Caco-2 (cell line): Measurements from ENCODE around the gene FIGNL1. TPM values are rescaled to one million over a fixed set of nuclear protein-coding genes. Genes with fewer than 3 reads are reported as not detected.

Experiments used
- BruUV-seq: library from RNA; stranded (reverse); fragments of 400-500 nt; replicated peaks from 2 replicates; lab custom pipeline; 2021; lab: Mats Ljungman, UMichigan
- CTCF ChIA-PET: fragments of 300-600 bp; sonication (Branson Sonifier 250); formaldehyde crosslinking; loops from one replicate; lab custom pipeline; 2022; ENCODE audit warnings: antibody characterized with exemption; lab: Charles Lee
- POLR2A ChIA-PET: fragments of 300-600 bp; sonication (Branson Sonifier 250); formaldehyde crosslinking; loops from one replicate; lab custom pipeline; 2022; ENCODE audit warnings: antibody characterized with exemption; lab: Charles Lee
- DNase-seq, 2 experiments: peaks; one replicate each; pipeline versions ENCODE4 v3.0.0 to v3.0.0-alpha.2; 2020 to 2022
- H3K27me3 ChIP-seq: replicated peaks from 2 replicates; pipeline ENCODE4 v1.6.0; 2011; ENCODE audit warnings: low read length; ENCODE audit not compliant: control insufficient read depth, insufficient read depth
- H3K36me3 ChIP-seq: 2 replicates; pipeline ENCODE4 v1.5.1; 2011; ENCODE audit warnings: low read length; ENCODE audit not compliant: control insufficient read depth, insufficient read depth
- H3K4me1 ChIP-seq: fragments of 250-450 bp; sonication (Bioruptor Pico); 2 replicates; pipeline ENCODE4 v1.5.1; 2020; ENCODE audit warnings: mild to moderate bottlenecking
- H3K4me3 ChIP-seq: 2 replicates; pipeline ENCODE4 v1.5.1; 2011; ENCODE audit warnings: low read depth, mild to moderate bottlenecking, control low read depth, low read length
- H3K9me3 ChIP-seq: fragments of 250-450 bp; sonication (Bioruptor Pico); 2 replicates; pipeline ENCODE4 v1.5.1; 2020; ENCODE audit warnings: mild to moderate bottlenecking, moderate library complexity
- H3K27ac Mint-ChIP-seq: one replicate; pipeline ENCODE4 v1.8.0; 2022; ENCODE audit warnings: mixed read lengths; ENCODE audit not compliant: unreplicated experiment
- H3K27me3 Mint-ChIP-seq: one replicate; pipeline ENCODE4 v1.8.0; 2022; ENCODE audit warnings: mixed read lengths; ENCODE audit not compliant: insufficient read depth, unreplicated experiment
- H3K36me3 Mint-ChIP-seq: one replicate; pipeline ENCODE4 v1.8.0; 2022; ENCODE audit warnings: mild to moderate bottlenecking, mixed read lengths; ENCODE audit not compliant: insufficient read depth, unreplicated experiment
- H3K4me1 Mint-ChIP-seq: one replicate; pipeline ENCODE4 v1.8.0; 2022; ENCODE audit warnings: low read depth, mixed read lengths; ENCODE audit not compliant: unreplicated experiment
- H3K4me3 Mint-ChIP-seq: one replicate; pipeline ENCODE4 v1.8.0; 2022; ENCODE audit warnings: mild to moderate bottlenecking, moderate library complexity, mixed read lengths; ENCODE audit not compliant: unreplicated experiment
- H3K9me3 Mint-ChIP-seq: one replicate; pipeline ENCODE4 v1.8.0; 2022; ENCODE audit warnings: mixed read lengths; ENCODE audit not compliant: unreplicated experiment
- intact Hi-C: fragments of 100-400 bp; cut with micrococcal nuclease; formaldehyde crosslinking; loops from one replicate; pipeline ENCODE4 v1.10.0; 2022; ENCODE audit not compliant: unreplicated experiment
- total RNA-seq: library from RNA; stranded (reverse); gene quantifications from 2 replicates; pipeline ENCODE4 v1.2.3, GENCODE V29; 2022
- TF ChIP-seq, protein P1 (sequence below), 2 experiments: fragments of 200-600 bp in 1 of 2; IDR thresholded peaks; 1 replicate in 1 of 2; 2 replicates in 1 of 2; pipeline versions ENCODE4 v1.5.1 to v1.8.0; 2011 to 2022; ENCODE audit warnings: antibody characterized with exemption in 1 of 2, control low read depth in 1 of 2, inconsistent platforms in 1 of 2, low read depth in 1 of 2, low read length in 1 of 2, mild to moderate bottlenecking in 1 of 2, moderate library complexity in 1 of 2; ENCODE audit not compliant: insufficient read depth in 1 of 2, severe bottlenecking in 1 of 2, unreplicated experiment in 1 of 2

Gene FIGNL1
- total RNA-seq, 1 experiment from 2014 or later, result 47.2 TPM

DNA sequence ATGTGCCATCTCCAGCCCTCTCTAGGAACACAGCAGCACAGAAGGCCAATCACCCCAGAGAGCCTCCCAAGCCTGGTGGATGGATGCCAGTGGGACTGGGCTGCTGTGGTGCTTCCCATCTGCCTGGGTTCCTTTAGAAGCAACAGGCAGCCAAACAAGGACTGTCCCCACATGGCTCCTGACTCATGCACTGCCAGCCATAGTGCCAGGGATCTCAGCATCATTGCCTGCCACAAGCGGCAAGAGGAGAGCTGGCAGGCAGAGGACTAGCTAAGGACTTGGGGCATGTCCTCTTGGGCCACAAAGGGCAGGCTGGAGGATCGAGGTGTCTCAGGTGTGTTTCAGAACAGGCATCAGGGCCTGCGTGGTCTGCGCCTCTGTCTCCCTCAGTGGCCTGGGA, 23.4 kb upstream of the FIGNL1 start:
- Mint-ChIP-seq H3K9me3 (no peaks in the 10 kb centered on the region), H3K4me1 (peaks cover 24% of the 10 kb centered on the region), H3K4me3 (no peak overlapping the region), H3K27me3 (no peaks in the 10 kb centered on the region), H3K36me3 (peaks cover 15% of the 10 kb centered on the region), H3K27ac (no peak overlapping the region)
- Histone ChIP-seq H3K27me3 (no peaks in the 10 kb centered on the region), H3K9me3 (no peaks in the 10 kb centered on the region), H3K36me3 (no peaks in the 10 kb centered on the region; the same call in 1 of the 2 replicates), H3K4me1 (peaks cover 19% of the 10 kb centered on the region), H3K4me3 (no peak overlapping the region)
- ChIA-PET CTCF (no interaction called here), POLR2A (no interaction called here)
- no peak for DNase-seq
- no TSS peak for BruUV-seq
- TF ChIP-seq, protein P1, sequence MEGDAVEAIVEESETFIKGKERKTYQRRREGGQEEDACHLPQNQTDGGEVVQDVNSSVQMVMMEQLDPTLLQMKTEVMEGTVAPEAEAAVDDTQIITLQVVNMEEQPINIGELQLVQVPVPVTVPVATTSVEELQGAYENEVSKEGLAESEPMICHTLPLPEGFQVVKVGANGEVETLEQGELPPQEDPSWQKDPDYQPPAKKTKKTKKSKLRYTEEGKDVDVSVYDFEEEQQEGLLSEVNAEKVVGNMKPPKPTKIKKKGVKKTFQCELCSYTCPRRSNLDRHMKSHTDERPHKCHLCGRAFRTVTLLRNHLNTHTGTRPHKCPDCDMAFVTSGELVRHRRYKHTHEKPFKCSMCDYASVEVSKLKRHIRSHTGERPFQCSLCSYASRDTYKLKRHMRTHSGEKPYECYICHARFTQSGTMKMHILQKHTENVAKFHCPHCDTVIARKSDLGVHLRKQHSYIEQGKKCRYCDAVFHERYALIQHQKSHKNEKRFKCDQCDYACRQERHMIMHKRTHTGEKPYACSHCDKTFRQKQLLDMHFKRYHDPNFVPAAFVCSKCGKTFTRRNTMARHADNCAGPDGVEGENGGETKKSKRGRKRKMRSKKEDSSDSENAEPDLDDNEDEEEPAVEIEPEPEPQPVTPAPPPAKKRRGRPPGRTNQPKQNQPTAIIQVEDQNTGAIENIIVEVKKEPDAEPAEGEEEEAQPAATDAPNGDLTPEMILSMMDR (IDR thresholded peaks at IDR 0.05; ENCODE audit: insufficient read depth in 1 of 2, low read depth in 1 of 2, low read length in 1 of 2, severe bottlenecking in 1 of 2, unreplicated experiment in 1 of 2), result no peak
- intact Hi-C loops, result loop anchor here (10.0 kb wide), 1 partner anchor 691 kb away; no protein-coding TSS in a partner anchor

GRCh38 chr7:50472427-50472826, 22.3 kb upstream of the FIGNL1 start:
- no TSS peak for BruUV-seq
- TF ChIP-seq, protein P1 (IDR thresholded peaks at IDR 0.05; ENCODE audit: insufficient read depth in 1 of 2, low read depth in 1 of 2, low read length in 1 of 2, severe bottlenecking in 1 of 2, unreplicated experiment in 1 of 2), result no peak
- intact Hi-C loops, result loop anchor here (10.0 kb wide), 1 partner anchor 692 kb away; no protein-coding TSS in a partner anchor
- Histone ChIP-seq H3K9me3 (no peaks in the 10 kb centered on the region), H3K27me3 (no peaks in the 10 kb centered on the region), H3K4me3 (no peak overlapping the region), H3K36me3 (no peaks in the 10 kb centered on the region; the same call in 1 of the 2 replicates), H3K4me1 (peaks cover 14% of the 10 kb centered on the region)
- Mint-ChIP-seq H3K9me3 (no peaks in the 10 kb centered on the region), H3K27ac (peak overlapping the region; percentile 31), H3K4me3 (no peak overlapping the region), H3K27me3 (no peaks in the 10 kb centered on the region), H3K36me3 (peaks cover 15% of the 10 kb centered on the region), H3K4me1 (peaks cover 25% of the 10 kb centered on the region)
- ChIA-PET CTCF (no interaction called here), POLR2A (no interaction called here)
- no peak for DNase-seq

GRCh38 chr7:50471970-50472369, 21.8 kb upstream of the FIGNL1 start:
- no peaks in the 10 kb centered on the region for H3K27me3 ChIP-seq
- BruUV-seq, result no TSS peak
- TF ChIP-seq, protein P1 (IDR thresholded peaks at IDR 0.05; ENCODE audit: insufficient read depth in 1 of 2, low read depth in 1 of 2, low read length in 1 of 2, severe bottlenecking in 1 of 2, unreplicated experiment in 1 of 2), result no peak
- CTCF ChIA-PET, result no interaction called here
- H3K4me3 ChIP-seq, result no peak overlapping the region
- Mint-ChIP-seq H3K27ac (no peak overlapping the region), H3K4me1 (peaks cover 22% of the 10 kb centered on the region), H3K36me3 (peaks cover 15% of the 10 kb centered on the region), H3K27me3 (no peaks in the 10 kb centered on the region), H3K9me3 (no peaks in the 10 kb centered on the region), H3K4me3 (no peak overlapping the region)
- no peak for DNase-seq
- no peaks in the 10 kb centered on the region; the same call in 1 of the 2 replicates for H3K36me3 ChIP-seq
- H3K4me1 ChIP-seq, result peaks cover 9% of the 10 kb centered on the region
- intact Hi-C loops, result loop anchor here (10.0 kb wide), 1 partner anchor 693 kb away; no protein-coding TSS in a partner anchor
- POLR2A ChIA-PET, result no interaction called here
- H3K9me3 ChIP-seq, result no peaks in the 10 kb centered on the region
